Ovary (tissue), 3 donors: ENCODE data around the gene SLC4A7.

Experiments used
- EP300 ChIP-seq: sonication (generic); formaldehyde crosslinking; IDR thresholded peaks from one replicate; pipeline ENCODE4 v1.6.1; 2017; ENCODE audit warnings: antibody characterized with exemption
- POLR2A ChIP-seq: fragments of 450-650 bp; IDR thresholded peaks from one replicate; pipeline ENCODE4 v1.6.1; 2017; ENCODE audit warnings: antibody characterized with exemption, mild to moderate bottlenecking, moderate library complexity
- TF ChIP-seq, protein P1 (sequence below), 3 donors: fragments of 450-650 bp in 2 of 3; fragments of 200-600 bp in 1 of 3; IDR thresholded peaks; one replicate each; pipeline versions ENCODE4 v1.5.1 to v1.8.0; 2016 to 2022; ENCODE audit warnings: antibody characterized with exemption in 3 of 3, mild to moderate bottlenecking in 1 of 3
- donor health status: DM: no; HTN: no; CAD: no.

DNA sequence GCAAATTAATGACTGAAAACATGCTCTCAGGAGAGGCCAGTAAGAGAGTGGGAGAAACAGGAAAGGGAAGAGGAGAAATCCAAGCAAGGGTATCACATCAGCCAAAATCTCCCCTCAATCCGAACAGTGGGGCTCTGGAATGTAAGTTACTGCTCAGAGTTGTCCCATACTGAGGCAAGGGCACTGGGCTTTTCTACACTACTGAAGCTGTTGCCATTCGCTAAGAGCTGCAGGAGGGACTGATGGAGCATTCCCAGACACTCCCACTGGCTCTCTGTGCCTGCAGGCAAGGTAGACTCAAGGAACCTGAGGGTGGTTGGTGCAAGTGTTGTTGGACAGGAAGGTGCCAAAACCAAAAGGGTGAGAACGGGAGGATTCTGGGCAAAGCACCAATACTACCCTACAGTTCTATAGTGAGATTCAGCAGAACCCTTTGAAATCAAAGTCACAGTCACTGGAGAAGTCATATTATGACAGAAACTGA, 161.1 kb downstream of the SLC4A7 start:
- TF ChIP-seq POLR2A (no peak), EP300 (no peak)
- TF ChIP-seq, protein P1, sequence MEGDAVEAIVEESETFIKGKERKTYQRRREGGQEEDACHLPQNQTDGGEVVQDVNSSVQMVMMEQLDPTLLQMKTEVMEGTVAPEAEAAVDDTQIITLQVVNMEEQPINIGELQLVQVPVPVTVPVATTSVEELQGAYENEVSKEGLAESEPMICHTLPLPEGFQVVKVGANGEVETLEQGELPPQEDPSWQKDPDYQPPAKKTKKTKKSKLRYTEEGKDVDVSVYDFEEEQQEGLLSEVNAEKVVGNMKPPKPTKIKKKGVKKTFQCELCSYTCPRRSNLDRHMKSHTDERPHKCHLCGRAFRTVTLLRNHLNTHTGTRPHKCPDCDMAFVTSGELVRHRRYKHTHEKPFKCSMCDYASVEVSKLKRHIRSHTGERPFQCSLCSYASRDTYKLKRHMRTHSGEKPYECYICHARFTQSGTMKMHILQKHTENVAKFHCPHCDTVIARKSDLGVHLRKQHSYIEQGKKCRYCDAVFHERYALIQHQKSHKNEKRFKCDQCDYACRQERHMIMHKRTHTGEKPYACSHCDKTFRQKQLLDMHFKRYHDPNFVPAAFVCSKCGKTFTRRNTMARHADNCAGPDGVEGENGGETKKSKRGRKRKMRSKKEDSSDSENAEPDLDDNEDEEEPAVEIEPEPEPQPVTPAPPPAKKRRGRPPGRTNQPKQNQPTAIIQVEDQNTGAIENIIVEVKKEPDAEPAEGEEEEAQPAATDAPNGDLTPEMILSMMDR (IDR thresholded peaks at IDR 0.05), result no peak
